Progenitor cell of endocrine pancreas (in vitro differentiated cells): Measurements from ENCODE around the gene PROCA1. TPM values are rescaled to one million over a fixed set of nuclear protein-coding genes. Genes with fewer than 3 reads are reported as not detected.

Experiments
- DNase-seq: peaks from one replicate; pipeline ENCODE4 v3.0.0; 2021; ENCODE audit warnings: low spot score; ENCODE audit not compliant: unreplicated experiment
- H3K27ac Mint-ChIP-seq: 2 replicates; pipeline ENCODE4 v1.8.0; 2021; ENCODE audit warnings: mild to moderate bottlenecking, moderate library complexity, mixed read lengths
- H3K27me3 Mint-ChIP-seq: 2 replicates; pipeline ENCODE4 v1.8.0; 2021; ENCODE audit warnings: mixed read lengths
- H3K36me3 Mint-ChIP-seq: 2 replicates; pipeline ENCODE4 v1.8.0; 2022; ENCODE audit warnings: mixed read lengths; ENCODE audit not compliant: insufficient read depth
- H3K4me1 Mint-ChIP-seq: 2 replicates; pipeline ENCODE4 v1.8.0; 2021; ENCODE audit warnings: low read depth, mixed read lengths
- H3K4me3 Mint-ChIP-seq: 2 replicates; pipeline ENCODE4 v1.8.0; 2021; ENCODE audit warnings: low read depth, mild to moderate bottlenecking, moderate library complexity, mixed read lengths
- H3K9me3 Mint-ChIP-seq: 2 replicates; pipeline ENCODE4 v1.8.0; 2021; ENCODE audit warnings: low read depth, mixed read lengths
- total RNA-seq: library from RNA; stranded (reverse); gene quantifications from 2 replicates; pipeline ENCODE4 v1.2.1, GENCODE V29; 2021
- TF ChIP-seq, protein P1 (sequence below): fragments of 200-600 bp; sonication (generic); IDR thresholded peaks from one replicate; pipeline ENCODE4 v1.5.0; 2021; ENCODE audit warnings: antibody characterized with exemption, mild to moderate bottlenecking; ENCODE audit not compliant: unreplicated experiment

Gene PROCA1
- total RNA-seq, 1 donor from 2014 or later, result 16.3 TPM

DNA sequence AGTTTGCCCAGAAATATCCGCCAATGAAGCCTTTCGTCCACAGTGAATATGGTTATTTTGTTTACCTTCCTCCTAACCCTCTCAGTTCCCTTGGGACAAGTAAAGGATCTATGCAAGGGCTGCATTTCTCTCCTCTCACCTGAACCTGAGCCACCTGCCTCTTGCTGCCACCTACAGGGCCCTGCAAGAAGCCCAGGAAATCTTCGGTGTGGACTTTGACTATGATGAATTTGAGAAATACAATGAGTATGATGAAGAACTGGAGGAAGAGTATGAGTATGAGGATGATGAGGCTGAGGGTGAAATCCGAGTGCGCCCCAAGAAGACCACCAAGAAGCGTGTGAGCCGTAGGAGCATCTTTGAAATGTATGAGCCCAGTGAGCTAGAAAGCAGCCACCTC lies 35.7 kb downstream of the PROCA1 start:
- Mint-ChIP-seq H3K27ac (no peak overlapping the region), H3K27me3 (no peaks in the 10 kb centered on the region), H3K4me3 (no peak overlapping the region), H3K36me3 (peaks cover 34% of the 10 kb centered on the region), H3K9me3 (no peaks in the 10 kb centered on the region), H3K4me1 (no peaks in the 10 kb centered on the region)
- no peak for DNase-seq
- TF ChIP-seq, protein P1, sequence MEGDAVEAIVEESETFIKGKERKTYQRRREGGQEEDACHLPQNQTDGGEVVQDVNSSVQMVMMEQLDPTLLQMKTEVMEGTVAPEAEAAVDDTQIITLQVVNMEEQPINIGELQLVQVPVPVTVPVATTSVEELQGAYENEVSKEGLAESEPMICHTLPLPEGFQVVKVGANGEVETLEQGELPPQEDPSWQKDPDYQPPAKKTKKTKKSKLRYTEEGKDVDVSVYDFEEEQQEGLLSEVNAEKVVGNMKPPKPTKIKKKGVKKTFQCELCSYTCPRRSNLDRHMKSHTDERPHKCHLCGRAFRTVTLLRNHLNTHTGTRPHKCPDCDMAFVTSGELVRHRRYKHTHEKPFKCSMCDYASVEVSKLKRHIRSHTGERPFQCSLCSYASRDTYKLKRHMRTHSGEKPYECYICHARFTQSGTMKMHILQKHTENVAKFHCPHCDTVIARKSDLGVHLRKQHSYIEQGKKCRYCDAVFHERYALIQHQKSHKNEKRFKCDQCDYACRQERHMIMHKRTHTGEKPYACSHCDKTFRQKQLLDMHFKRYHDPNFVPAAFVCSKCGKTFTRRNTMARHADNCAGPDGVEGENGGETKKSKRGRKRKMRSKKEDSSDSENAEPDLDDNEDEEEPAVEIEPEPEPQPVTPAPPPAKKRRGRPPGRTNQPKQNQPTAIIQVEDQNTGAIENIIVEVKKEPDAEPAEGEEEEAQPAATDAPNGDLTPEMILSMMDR, result peak; percentile 47

DNA sequence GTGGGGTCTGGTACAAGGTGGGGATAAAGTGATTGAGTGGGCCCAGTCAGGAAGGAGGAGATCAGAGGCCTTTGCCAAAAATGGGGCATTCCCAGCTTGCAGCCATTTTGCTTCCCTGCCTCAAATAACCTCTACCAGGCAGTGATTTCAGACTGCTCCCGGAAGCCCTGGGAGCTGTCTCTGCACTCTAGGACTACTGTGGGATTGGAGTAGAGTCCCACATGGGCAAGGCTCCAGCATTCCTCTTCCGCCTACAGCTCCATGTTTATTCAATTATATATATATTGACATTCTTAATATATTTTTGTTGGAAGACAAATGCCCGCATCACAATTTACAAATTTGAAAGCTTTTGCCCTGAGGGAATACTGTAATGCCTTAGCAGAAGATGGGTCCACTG lies 36.2 kb downstream of the PROCA1 start:
- TF ChIP-seq, protein P1, result no peak
- Mint-ChIP-seq H3K27ac (peak overlapping the region; percentile 67), H3K4me3 (no peak overlapping the region), H3K4me1 (no peaks in the 10 kb centered on the region), H3K9me3 (no peaks in the 10 kb centered on the region), H3K36me3 (peaks cover 36% of the 10 kb centered on the region), H3K27me3 (no peaks in the 10 kb centered on the region)
- DNase-seq, result no peak

DNA sequence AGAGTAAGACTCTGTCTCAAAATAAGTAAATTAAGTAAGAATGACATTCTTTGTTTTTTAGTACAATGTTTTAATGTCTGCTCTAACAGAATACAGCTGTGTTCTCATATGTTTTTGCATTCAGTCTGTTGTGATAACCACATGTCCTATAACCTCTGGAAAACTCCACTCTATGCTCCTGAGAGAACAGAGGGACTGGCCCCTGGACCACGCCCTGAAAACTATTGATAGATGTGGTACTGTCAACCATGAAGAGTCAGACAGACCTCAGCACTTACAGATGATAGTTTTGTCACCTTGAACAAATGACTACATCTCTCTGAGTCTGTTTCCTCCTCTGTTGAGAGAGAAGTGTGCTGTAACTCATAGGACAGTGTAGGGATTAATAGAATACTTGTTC lies 41.8 kb downstream of the PROCA1 start:
- Mint-ChIP-seq H3K4me3 (no peak overlapping the region), H3K9me3 (no peaks in the 10 kb centered on the region), H3K36me3 (peaks cover 25% of the 10 kb centered on the region), H3K27me3 (no peaks in the 10 kb centered on the region), H3K4me1 (no peaks in the 10 kb centered on the region), H3K27ac (no peak overlapping the region)
- no peak for DNase-seq
- TF ChIP-seq, protein P1, result no peak

DNA sequence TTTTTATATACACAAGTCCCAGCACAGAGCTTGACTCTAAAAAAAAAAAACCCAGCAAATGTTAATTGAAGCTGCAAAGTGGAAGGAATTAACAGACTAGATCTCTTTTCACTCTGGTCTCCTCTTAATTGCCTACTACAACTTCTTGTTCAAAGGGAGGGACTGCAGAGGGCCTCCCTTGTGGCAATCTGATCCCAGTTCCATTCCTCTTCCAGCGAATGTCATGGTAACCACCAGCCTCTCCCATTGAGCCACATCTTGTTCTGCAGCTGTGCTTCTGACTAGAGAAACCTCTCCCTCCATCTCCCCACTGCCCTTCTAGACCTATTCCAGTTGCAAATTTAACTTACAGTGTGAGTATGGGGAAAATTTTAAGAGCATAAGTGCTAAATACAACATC lies 43.8 kb downstream of the PROCA1 start:
- no peak for DNase-seq
- TF ChIP-seq, protein P1, result no peak
- H3K36me3 Mint-ChIP-seq, result peaks cover 17% of the 10 kb centered on the region
- no peak overlapping the region for H3K27ac Mint-ChIP-seq
- no peaks in the 10 kb centered on the region for H3K27me3 Mint-ChIP-seq
- peaks cover 13% of the 10 kb centered on the region for H3K4me1 Mint-ChIP-seq
- H3K9me3 Mint-ChIP-seq, result no peaks in the 10 kb centered on the region
- no peak overlapping the region for H3K4me3 Mint-ChIP-seq

DNA sequence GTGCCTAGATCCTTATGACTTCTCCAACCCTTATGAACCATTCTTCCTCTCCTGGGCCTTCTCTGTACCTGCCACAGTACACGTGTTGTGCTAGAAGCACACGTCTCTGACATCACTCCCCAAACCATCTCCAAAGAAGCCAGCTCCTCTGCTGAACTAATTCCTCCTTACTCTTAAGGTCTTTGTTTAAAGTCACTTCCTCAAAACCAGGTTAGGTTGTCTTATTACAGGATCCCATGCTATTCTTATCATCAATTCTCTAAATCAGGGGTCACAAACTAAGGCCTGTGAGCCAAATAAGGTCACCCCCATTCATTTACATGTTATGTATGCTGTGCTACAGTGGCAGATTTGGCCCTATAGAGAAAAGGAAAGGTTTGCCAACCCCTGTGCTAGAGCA lies 45.7 kb downstream of the PROCA1 start:
- Mint-ChIP-seq H3K4me3 (no peak overlapping the region), H3K27ac (no peak overlapping the region), H3K9me3 (no peaks in the 10 kb centered on the region), H3K27me3 (no peaks in the 10 kb centered on the region), H3K4me1 (peaks cover 23% of the 10 kb centered on the region), H3K36me3 (peaks cover 12% of the 10 kb centered on the region)
- DNase-seq, result no peak
- TF ChIP-seq, protein P1, result no peak
